Stimulated activated CD4-positive, alpha-beta T cell treated with anti-CD3 and anti-CD28 coated beads, Interleukin-1b, Interleukin-23, amount 100 ng/mL, for 24 hours (primary cell): ENCODE data around the gene RAB35.

Experiments
- DNase-seq, 4 experiments: peaks; one replicate each; pipeline ENCODE4 v3.0.0-alpha.2; 2020; ENCODE audit warnings: low read depth in 4 of 4, low spot score in 1 of 4

Gene RAB35

DNA sequence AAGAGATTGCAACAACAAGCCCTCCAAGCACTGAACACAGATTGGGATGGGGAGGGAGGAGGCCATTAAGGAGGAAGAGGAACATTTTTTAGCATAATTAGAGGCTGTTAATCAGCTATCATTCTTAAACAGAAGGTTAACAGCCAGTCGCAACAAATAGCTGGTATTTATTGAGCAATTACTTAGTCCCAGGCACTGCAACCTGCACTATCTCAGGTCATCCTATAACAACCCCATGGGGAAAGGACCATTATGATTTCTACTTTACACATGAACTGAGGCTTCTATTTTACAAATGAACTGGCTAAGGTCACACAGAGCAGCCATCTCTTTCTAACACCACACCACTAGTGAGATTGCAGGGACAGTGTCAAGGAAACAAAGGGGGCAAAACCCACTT, 10.4 kb downstream of the RAB35 start:
- no peak for DNase-seq

DNA sequence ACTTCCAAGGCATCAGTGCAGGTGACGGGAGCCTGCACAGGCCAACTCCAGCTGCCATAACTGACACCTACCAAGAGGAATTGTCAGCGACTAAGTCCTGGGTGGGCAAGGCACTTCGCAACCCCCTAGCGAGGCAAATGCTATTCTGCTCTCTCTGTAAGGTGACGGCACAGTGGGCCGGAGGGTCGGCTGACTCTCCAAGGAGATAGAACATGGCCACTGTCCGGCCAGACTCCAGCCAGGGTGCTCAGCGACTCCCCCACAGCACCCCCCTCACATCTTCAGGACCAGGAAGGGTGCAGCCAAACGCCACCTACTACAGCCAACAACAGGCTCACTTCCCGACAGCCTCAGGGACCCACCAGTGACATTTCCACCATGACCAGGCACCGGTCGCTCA, 13.2 kb downstream of the RAB35 start:
- DNase-seq, result no peak

DNA sequence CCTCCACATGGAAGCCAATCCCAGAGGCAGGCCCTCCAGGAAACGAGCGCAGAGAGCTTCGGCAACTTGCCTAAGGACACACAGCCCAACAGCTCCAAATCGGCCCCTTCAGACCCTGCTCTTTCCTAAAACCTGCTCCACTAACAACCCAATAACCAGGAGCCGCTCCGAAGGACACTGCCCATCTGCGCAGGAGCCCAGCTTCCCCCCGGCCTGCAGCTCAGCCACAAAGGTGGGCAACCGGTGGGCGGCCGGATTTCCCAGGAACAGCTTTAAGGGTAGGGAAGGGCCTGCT, 13.6 kb downstream of the RAB35 start:
- no peak for DNase-seq

DNA sequence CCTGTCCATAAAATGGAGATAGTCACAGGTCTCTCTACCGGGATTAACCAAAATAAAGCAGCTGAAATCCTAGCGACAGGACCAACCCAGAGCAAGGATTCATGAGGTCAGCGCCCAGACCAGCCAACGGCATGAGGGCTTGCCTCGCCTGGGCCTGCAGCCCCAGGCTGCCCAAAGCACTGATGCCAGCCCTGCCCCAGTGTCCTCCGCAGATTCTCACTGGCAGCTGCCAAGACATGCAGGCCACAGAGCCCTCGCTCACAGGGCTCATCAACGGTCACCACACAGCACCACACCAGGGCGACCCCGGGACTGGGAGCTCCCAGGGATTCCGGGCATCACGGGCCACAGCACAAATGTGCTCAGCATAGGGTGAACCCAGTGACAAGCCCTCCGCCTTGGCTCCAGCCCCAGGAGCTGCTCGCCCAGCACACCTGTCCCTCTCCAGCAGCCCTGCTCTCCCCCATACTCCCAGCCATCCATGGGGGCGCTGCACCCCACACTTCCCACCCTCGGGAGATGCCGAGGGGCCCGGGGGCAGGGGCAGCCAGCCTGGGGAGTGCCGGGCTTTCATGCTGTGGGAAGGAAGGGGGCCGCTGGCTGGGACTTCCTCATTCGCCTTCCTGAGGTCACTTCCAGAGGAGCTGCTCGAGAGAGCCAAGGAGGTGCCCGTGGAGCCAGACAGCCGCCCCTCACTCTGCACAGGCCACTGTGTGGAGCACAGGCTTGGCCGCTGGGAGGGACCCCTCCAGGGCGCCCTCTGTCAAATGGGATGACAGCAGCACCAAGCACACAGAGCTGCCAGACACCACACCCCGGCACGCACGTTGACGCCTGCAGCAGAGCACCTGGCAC, 14.1 kb downstream of the RAB35 start:
- DNase-seq, result no peak

DNA sequence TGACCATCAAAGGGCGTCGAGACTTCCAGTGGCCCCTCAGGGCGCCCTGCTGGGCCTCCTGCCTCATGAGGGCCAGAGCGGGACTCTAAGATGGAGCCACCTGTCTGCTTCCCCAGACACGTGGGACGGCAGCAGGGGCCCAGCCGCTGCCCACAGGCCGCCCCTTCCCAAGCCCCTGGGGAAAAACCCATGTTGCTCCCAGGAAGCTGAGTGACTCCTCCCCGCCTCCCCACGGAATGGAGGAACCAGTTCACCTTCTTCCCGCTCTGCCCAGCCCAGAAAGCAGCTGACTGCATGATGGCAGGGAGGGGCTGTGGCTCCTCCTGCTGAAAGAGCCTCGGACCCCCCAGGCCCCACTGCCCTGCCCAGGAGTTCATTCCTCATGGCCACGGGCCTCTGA, 14.9 kb downstream of the RAB35 start:
- DNase-seq, result no peak

DNA sequence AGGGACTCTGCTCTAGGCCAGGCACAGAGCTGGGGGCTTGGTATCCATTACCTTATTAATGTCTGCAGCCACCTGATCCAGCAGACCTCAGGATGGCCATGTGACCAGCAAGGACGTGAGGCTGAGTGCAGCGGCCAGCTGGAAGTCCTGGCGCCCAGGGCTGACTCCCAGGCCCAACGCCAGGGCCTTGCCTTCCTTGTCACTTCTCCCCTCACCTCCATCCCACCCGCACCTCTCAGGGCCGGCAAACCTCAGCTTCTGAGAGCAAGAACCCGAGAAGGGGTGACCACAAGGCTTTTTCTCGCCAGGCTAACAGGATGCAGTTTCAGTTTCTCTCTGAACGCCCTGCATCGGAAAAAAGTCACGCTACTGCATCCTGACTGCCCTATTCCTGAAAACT, 15.4 kb downstream of the RAB35 start:
- no peak for DNase-seq

DNA sequence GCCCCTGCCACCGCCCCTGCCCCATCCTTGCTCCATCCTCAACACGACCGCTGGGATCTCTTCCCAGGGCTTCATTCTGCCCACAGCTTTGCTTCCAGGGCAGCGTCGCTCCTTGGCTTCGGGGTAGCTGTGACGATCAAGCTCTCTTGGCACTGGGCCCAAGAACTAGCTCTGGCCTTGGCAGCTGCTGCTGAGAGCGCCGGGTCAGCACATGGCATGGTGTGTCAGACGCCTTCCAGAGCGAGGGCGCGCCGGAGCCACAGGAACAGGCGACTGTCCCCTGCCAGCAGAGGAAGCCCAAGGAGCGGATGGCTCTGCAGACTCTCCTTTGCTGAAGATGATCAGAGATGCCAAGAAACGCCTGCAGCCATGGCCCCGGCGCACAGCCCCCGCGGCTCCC, 15.9 kb downstream of the RAB35 start:
- no peak for DNase-seq

DNA sequence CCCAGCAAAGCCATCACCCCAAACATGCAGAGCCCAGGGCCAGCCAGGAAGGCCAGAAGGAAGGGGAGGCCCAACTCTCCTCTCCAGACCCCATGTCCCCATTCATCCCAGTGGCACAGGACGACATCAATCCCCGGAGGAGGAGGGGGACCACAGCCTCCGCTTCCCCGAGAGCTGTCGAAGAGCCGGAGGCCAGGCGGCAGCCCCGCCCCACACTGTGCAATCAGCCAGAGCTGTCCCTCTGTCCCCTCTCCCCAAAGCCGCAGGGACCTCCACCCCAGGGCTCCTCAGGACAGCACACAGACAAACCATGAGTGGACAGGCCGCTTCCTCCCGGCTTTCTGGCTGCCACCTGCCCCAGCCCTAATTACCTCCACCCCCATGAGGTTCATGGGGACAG, 16.8 kb downstream of the RAB35 start:
- DNase-seq, result no peak

DNA sequence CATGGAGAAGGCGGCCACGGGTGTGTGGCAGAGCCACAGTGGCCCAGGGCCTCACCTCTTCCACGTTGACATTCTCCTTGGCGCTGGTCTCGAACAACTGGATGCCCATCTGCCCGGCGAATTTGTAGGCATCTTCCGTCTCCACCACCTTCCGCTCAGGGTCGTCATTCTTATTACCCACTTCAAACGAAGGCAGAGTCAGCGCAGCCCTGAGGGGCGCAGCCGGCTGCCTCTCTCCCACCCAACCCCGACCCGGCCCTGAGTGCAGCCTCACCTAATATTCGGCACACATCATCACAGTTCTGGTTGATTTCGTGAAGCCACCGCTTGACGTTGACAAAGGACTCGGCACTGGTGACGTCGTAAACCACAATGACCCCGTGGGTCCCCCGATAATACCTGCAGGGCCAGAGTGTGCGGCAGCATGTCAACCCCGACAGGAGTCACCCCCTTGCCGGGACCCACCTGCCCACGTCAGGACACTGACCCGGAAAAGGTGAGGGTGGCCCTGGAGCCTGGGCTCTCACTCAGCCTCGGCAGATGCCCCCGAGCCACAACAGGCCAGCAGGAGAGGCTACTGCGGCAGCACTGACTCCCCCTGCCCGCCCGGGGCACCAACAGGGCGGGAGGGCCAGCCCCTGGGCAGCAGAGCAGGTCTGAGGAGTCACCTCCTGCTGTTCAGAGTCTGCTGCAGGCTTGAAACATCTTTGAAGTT, 17.6 kb downstream of the RAB35 start:
- no peak for DNase-seq

DNA sequence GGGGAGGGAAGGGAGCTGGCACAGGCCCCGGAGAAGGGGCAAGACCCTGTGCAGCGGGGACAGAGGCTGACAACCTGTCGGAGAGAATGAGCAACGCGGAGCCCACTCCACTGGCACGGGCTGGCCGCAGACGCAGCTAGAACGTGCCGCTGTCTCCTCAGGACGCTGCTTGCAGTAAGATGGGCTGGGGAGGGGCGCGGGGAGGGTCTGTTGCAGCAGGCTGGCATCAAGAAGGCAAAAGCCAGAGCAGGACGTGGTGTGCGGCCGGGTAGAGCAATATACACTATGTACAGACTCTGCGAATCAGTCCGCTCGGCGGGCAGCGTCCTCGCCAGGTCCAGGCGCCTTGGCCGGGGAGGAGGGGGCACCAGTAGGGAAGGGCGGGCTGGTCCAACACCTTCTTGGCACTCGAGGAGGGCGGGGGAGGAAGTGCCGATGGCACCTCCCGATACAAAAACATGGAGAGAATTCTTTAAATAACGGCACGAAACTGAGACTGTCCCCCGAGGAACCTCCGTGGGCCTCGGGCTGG, 19.8 kb downstream of the RAB35 start:
- no peak for DNase-seq

DNA sequence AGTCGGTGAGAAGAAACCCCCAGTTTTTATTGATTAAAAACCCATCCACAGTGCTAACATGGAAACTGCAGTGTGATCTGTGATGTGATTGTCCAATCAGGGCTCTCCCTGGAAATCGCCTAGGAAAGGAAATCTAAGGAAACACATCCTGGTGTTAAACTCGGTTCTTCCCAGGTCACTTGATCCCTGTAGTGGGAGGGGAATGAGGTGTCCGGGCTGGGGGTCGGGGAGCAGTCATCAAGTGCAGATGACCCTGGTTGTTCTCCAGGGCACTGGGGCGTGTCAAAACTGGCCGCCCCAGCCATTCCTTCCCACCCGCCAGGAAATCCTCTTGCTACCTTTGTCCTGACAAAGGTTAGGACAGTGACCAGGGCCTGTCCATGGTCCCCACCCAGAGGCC, 20.8 kb downstream of the RAB35 start:
- no peak for DNase-seq

DNA sequence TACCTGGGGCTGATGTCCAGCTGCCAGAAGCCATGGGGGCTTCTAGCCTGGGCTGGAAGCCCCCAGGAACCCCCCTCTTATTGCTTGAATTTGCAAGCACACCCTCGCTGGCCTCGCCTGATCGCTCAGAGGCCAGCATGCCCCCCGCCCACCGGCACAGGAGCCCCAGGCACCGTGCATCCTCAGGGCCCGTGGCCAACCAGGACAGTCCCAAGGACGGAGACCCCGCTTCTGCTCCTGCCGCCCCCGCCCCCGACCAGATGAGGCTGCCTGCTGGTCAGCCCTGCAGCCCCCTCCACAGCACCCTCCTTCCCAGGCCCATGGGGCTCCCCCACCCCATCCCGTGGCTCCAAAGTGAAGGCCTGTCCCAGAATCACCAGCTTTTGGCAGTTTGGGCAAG, 21.2 kb downstream of the RAB35 start:
- DNase-seq, result no peak

DNA sequence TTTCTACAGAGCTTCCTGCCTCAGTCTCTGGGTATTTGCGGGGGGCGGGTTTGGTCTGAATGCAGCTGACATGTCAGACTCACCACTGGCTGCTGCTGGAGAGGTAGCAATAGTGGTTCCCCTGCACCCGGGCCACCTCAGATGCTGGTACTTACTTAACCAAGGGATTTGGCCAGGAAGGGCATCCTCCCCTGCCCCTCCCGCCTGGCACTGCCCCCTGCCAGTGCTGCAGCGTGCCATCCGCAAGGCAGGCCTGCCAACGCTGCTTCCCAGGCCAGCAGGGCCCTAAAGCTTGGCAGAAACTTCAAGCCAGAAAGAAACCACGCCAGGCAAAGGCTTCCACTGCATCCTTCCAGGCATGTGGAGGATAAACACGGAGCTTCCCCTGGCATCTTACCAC, 22.1 kb downstream of the RAB35 start:
- DNase-seq, result no peak

DNA sequence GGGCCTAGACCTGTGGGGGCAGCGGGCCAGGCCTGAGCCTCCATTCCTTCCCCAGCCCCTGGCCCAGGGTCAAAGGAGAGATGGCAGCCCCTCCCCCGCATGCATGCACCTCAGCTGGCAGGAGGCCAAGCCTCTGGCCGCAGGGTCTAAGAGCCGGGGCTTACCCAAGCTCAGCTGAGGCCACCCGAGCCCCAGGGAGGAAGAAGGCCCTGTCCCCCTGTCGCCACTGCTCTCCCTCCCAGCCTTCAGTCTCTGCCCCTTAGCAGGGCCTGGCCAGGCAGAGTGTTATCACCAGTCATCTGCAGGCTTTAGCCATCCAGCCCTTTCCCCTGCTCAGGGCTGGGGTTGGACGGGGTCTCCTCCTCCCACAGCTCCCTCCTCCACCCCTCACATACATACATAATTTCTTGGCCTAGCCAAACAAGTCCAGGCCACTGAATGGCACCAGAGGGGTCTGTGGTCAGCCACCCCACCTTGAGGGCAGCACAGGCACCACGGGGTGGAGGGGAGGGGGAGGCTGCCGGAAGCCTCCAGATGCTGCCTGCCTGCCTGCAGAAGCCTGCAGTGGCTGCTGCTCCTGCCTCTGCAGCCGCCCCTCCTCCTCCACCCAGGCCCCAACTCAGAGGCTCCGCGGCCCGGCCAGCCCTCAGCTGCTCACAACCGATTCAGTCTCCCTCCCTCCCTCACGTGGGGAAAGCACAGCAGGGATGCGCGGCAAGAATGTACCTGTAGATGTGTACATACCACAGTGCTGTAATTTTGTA, 22.8 kb downstream of the RAB35 start:
- DNase-seq, result no peak

DNA sequence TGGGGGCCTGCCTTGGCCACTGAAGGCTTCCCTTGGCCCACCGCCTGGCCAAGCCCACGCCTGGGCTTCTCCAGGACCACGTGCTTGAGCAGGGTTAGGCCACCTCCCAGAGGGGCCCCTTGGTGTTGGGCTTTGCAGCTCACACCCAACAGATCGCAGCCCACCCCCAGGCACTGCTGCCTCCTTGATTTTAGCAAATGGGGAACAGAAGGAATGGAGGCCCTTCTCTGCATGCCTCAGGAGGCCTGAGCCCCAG, 23.3 kb downstream of the RAB35 start:
- DNase-seq, result no peak

DNA sequence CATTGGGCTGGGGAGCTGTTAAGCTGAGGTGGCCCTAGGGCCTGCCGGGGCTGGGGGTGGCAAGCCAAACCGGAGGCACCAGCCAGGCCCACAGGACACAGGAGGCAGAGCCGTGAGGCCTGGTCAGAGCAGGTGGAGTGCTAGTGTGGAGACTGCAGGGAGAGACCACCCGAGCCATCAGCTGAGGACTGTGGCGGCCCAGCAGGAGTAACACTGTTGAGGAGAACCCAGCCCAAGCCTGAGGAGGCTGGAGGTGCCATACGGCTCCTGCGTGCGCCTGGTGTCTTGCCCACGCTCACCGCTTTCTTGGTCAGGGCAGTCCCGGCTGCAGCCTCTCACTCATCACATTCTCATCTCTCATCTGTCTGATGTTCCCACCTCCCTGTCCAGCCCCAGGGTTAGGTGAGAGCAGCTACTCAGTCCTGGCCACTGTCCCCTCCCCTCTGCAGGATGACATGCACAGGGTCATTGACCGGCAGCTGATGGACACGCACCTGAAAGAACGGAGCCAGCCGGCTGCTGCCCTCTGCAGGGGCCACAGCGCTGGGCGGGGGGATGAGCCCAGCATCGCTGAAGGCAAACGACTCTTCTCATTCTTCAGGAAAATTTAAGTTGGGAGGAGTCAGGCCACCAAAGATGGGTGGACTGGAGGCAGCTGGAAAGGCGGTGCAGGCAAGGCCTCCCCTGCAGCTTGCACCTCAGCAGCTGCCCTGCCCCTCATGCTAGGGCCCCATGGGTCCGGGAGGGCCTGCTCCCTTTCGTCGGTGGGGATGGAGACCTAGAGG, 23.8 kb downstream of the RAB35 start:
- no peak for DNase-seq

DNA sequence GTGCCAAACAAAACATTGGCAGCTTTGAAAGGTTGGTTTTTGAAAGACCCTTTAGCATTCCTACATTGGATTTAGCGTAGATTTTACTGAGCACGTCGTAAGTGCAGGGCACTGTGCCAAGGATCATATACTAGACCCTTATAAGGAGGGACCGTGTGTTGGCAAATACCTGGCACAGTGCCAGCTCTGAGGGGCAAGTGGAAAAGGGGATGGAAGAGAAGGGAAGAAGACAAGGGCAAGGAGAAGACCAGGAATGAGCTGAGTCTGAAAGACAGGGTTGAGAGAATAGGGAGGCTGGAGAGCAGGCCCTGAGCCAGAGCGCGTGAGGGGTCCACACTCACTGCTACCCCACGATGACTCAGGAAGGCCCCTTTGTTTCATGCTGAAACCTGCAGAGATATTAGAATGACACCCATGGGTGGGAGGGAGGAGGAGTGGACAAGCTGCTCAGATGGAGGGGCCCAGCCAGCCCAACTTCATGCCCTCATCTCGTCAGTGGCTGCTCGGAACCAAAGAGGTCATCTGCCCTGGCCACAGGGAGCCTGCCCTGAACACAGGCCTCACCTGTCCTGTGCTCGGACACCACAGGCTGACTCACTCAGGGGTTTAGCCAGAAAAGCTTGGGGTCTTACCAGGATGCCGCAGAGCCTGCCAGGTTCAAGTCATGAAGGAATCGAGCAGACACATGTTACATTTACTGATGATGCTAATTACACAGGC, 25.0 kb downstream of the RAB35 start:
- no peak for DNase-seq

DNA sequence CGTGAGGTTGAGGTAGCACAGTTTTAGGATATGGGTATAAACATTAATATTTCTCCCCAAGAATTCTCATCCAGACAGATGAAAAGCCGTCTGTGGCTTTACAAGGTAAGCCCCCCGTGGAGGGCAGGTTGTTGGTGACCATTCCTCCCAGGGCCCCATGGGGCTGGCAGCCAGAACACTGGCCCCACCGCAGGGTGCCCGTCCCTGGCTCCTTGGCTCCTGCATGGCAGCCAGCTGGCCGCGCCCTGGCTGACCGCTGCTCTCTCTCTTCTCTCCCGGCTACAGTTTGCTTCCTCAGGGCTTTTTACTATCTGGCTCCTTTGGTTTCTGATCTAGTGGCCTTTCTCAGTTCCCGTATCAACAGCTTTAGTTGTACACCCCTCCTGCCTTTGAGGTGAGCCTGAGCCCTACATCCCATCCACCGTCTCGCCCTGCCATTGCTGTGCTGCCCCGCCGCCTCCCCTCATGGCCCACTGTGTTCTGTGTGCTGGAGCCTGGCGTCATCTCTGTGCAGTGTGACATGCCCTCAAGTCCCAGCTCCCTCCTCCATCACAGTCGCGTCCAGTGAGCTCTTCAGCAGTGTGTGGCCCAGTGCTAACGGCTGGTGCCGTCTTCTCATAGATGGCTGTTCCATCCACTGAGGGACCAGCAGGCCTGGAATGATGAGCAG, 25.8 kb downstream of the RAB35 start:
- no peak for DNase-seq

DNA sequence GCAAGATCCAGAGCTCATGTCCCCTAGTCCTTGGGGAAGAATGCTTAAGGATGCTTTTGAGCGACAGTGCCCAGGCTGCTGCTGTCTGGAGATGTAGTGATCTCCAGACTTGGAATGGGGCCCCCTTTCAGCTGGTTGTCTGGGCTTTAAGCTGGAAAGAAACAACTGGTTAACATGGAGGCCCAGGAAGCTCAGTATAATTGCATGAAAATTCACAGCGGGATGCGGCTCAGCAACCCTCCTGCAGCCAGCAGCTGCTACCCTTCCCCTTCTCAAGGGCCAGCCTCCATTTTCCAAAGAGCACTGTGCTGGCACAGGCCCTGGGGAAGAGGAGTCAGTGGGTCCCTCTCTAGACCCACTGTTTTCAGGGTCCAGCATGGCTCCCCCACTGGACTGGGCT, 26.3 kb downstream of the RAB35 start:
- no peak for DNase-seq

DNA sequence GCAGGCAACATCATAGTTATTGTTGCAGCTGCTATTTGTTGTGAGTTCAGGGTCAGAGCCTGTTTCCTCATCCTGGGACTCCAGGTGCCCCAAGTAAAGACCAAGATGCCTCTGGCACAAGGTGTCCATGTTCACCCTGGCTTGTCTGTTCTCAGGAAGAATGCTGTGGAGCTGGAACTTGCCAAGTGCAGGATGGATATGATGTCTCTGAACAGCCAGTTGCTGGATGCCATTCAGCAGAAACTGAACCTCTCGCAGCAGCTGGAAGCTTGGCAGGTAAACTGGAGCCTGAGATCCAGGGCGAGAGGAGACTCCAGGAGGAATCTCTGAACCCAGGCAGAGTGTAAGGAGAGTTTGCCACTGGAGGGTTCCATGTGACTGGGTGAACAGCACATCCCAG, 26.8 kb downstream of the RAB35 start:
- DNase-seq, result no peak
